ENCODE data around the gene AVPR2.

- TF ChIP-seq CTCF (conservative IDR thresholded peaks at IDR 0.05): no peak
- no peak for TF ChIP-seq ZFX (IDR thresholded peaks at IDR 0.05)
These were observed 51.8 kb downstream of the AVPR2 start for GRCh38 chrX:153956044-153956907.

Measured in C4-2B (cell line).